GM18520 (cell line): ENCODE data around the gene FUT1.

ENCODE experiments used
- ATAC-seq: cut with Tn5 transposase; IDR thresholded peaks from one replicate; pipeline ENCODE4 v1.9.1; 2021; ENCODE audit not compliant: unreplicated experiment

Gene FUT1

GRCh38 chr19:48741129-48741999 lies 11.1 kb downstream of the FUT1 start:
- ATAC-seq: no peak

DNA sequence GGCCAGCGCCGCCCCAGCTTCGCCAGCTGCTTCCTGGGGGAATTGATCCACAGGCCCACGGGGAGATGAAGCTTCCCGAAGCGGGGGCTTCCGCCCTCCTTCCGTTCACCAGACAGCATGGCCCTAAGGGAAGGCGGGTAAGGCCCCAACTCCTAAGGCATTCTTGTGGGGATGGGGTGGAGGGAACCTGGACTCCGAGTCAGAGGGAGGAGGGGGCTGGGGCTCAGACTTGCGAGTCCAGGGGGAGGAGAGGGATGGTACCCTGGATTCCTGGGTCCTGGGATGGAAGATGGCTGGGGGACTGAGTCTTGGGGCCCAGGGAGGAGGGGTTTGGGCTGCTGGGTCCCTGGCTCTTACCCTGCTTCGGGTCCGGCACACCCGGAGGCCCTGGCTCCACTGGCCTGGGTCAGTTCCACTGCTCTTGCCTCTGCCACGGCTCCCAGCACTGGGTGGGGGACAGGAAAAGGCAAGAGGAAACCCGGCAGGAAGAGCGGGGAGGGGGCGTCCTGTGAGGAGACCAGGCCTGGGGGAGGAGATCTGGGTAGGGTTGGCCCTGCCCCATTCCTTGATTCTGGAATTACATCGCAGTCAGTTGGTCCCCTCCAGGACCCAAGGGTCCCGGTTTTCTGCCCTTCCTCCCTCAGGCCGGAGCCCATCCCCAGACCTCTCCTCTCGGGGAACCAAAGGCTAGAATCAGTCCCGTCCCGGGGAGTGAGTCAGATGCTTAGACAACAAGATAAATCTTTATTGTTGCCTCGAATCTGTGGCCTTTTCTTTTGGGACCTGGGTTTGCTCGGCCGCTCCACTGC lies 12.1 kb downstream of the FUT1 start, which contains the start of gene RASIP1:
RASIP1 (minus strand) TSS at position 447 of the 809 bp plus-strand sequence; CDS start at position 119, 328 bp downstream.
- no peak for ATAC-seq

DNA sequence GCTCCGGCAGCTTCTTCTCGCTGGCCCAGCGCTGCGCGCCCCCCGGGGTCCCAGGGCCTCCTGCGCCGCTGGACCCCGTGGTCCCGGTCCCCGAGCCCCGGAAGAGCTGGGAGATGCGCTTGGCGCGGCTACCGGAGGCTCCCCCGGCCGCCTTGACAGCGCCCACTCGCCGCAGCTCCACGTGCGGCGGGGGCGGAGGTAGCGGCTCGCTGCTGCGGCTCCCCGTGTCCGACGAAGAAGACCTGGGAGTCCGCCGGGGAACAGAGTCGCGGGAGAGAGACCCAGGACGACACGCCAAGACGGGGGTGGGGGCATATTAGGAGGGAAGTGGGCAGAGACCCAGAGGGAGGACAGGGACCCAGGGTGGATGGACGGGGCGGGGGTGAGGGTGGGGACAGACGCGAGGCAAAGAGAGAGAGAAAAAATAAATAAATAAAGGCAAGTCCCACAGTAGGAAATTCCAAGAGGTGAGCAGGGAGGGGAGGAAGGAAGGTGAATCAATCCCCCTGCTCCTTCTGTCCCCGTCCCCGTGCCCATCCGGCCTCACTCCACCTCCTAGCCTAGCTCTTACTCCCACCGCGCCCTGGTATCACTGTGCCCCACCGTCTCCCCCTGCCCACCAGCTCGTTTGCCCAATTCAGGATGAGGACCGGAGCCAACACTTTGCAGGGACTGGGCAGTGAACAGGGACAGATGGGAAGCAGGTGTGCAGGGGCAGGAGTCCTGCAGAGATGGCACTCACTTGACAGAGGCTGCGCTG lies 12.9 kb downstream of the FUT1 start:
- no peak for ATAC-seq

- peak; percentile 85 for ATAC-seq
Observed at GRCh38 chr19:48738557-48739403, 13.7 kb downstream of the FUT1 start.

DNA sequence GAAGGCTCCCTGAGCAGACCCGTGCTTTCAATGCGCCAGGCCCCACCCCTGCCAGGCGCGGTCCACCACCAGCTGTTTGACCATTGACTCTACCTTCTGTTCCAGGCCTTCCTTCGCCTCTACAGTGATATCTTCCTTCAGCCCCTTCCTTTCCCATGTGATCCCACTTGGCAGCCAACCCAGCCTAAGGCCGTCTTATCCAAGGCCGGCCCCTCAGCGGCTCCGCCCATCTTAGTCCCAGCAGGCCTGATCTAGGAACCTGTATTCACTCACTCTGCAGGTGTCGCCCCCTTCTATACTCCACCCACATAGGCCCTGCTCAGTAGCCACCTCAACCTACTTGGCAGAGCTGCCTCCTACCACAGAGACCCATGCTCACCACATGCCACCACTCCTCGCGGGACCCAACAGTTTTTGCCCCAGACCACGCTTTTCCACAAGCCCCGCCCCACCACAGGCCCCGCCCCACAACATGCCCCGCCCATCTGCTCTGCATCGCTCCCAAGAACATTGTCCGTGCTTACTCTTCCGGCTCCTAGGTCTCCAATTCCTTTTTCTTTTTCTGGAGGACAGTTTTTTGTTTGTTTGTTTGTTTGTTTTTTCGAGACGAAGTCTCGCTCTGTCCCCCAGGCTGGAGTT lies 15.0 kb downstream of the FUT1 start:
- no peak for ATAC-seq

DNA sequence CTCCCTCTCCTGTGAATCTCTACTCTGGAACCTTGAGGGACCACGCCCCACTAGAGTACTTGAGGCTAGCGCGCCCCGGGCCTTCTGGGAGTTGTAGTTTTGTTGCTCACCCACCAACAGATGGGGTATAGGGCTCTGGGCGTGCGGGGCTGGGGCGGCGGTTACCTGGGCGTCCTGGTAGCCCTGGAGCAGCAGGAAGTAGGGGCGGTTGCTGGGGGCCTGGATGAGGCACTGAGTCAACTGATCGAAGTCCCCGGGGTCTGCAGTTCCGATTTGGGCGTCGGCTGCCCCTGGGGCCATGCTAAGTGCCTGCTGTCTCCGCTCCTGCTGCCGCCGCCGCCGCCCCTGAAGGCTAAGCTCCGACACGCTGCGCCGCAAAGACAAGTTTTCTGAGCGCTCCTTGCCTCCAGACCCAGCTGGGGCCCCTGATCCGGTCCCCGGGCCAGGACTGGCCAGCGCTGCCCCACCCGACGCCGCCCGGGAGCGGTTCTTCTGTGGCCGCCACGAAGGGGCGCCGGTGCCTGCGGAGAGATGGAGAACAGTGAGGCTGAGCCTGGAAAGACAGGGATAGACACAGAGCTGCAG lies 17.3 kb downstream of the FUT1 start:
- no peak for ATAC-seq

DNA sequence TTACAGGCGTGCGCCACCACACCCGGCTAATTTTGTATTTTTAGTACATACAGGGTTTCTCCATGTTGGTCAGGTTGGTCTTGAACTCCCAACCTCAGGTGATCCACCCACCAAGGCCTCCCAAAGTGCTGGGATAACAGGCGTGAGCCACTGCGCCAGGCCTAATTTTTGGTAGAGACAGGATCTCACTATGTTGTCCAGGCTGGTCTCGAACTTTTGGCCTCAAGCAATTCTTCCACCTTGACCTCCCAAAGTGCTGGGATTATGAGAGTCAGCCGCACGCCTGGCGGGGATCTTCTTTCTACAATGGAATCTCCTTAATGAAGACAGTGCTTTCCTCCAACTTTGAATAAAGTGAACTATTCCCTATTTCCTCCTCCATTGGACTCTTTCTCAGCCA lies 17.8 kb downstream of the FUT1 start:
- no peak for ATAC-seq

- no peak for ATAC-seq
Observed at GRCh38 chr19:48731452-48731851, 21.0 kb downstream of the FUT1 start.

DNA sequence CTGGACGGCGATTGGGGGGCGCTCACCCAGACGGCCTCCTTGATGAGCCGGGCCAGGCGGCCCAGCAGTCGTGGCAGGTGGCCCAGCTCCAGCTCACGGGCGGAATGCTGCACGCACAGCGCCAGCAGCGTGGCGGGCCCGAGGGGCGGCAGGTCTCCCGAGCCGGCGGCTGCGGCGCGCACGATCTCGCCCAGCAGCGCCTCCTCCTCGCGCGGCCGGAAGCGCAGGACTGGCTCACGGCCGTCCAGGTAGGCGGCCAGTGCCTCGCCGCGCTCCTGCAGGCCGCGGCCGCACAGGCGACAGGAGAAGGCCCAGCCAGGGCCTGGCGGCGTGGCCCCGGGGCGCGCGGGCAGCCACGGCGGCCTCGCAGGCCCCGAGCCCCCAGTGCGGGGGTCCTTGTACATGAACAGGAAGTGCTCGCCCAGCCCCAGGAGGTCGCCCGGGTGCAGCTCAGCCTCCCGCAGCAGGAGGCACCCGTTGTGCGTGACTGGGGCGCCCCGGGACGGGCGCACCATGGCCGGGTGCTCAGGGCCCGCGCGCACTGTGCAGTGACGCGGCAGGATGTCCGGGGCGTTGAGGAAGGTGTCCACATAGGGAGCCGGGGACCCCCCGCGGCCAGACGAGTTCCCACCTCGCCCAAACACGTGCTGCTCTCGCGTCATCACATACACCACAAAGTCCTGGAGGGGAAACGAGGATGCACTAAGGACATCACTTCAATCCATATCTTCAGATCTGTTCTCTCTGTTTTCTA lies 23.4 kb downstream of the FUT1 start:
- ATAC-seq: no peak

- ATAC-seq: no peak
Observed at GRCh38 chr19:48726556-48726955, 25.9 kb downstream of the FUT1 start.

GRCh38 chr19:48724796-48725753 lies 27.4 kb downstream of the FUT1 start:
- no peak for ATAC-seq

GRCh38 chr19:48722196-48722708 lies 30.2 kb downstream of the FUT1 start:
- ATAC-seq: no peak

DNA sequence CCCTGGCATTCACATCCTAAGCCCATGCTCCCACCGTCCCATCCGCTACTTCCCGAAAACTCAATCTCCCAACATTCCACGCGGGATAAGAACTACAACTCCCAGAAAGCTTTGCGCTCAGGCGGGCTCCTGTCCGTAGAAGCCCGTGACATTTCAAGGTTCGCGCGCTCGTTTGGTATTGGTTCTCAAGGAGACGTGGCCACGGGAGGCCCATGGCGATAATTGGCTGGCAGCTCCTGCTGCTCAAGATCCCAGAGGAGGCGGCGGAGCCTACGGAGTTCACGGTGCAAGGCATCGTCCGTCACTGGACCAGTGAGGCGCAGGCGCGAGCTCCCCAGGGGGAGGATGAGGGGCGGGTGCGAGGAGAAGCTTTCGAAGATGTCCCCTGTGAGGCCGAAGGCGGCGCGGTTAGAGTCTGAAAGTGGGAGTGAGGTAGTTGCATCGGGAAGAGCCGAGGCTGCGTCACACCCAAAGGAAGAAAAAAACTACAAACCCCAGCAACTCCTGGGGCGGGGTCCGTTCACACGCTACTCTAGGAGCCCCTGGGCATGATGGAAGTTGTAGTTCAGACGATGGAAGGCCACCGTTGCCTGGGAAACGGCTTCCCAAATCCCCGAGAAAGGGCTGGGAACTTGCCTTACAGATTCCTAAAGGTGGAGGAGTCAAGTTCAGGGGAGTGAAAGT lies 31.7 kb downstream of the FUT1 start:
- peak; percentile 78 for ATAC-seq

DNA sequence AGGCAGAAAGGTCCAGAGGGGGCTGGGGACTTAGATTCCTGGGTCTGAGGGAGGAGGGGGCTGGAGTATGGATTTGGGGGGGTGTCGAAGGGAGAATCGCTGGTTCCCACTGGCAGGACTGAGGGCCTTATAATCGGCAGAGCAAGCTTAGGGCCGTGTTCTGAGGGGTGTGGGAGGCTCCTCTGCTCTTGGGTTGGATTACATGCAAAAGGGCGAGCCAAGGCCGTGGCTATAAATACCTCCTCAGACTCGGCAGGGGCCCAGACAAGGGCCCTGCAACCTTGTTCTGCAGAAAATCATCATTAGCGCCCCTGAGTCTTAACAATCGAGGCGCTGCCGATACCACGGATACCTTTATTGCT lies 32.2 kb downstream of the FUT1 start:
- no peak for ATAC-seq

DNA sequence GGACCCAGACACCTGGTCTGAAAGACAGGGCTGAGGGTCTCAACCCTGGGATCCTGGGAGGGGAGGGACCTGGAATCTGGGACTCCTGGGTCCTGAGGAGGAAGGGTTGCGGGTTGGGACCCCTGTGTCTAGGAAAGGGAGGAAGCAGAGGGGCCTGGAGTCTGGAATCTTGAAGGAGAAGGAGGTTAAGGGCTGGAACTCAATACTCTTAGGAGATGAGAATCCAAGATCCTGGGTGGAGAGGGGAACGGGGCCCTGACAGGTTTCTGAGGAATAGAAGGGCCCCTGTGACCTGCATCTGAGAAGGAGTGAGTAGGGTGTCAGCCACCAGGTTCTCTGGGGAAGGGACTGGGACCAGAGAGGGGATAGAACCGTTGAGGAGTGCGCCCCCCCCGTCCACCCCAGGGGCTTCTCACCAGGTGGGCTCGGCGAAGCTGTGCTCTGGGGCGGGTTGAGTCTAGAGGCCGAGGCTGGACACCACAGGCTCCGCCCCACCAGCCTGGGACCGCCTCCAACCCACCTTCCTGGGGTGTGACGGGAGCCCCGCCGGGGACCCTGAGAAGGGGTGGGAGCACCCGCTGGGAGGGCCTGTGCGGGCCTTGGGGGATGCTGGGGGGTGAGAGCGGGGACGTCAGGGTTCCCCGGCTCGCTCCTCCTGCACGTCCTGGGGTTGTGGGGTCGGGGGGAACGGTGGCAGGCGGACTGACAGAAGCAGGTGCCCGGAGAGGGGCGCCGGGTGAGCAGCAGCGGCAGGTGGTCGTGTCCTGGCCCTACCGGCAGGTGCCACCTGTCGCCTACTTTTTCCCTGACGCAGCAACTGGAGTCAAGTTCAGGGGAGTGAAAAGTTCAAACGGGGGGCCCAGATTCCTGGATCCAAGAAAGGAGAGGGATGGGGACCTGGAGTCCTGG lies 32.9 kb downstream of the FUT1 start, which contains the start of gene MAMSTR:
MAMSTR (minus strand) TSS at position 463 of the 909 bp plus-strand sequence. CDS start 694 bp downstream, outside the sequence.
- no peak for ATAC-seq
